Peyer's patch (tissue), 4 donors: ENCODE data around the gene ANKRD60.

Experiments used
- POLR2A ChIP-seq, 2 donors: fragments of 450-650 bp; IDR thresholded peaks; one replicate each; pipeline ENCODE4 v1.5.1; 2017; ENCODE audit warnings: antibody characterized with exemption in 2 of 2, mild to moderate bottlenecking in 2 of 2, moderate library complexity in 2 of 2
- TF ChIP-seq, protein P1 (sequence below), 6 experiments: fragments of 450-650 bp in 4 of 6; fragments of 200-600 bp in 2 of 6; sonication (generic) in 1 of 6; IDR thresholded peaks; one replicate each; pipeline ENCODE4 v1.5.1; 2017 to 2019; ENCODE audit warnings: antibody characterized with exemption in 6 of 6, mild to moderate bottlenecking in 3 of 6, moderate library complexity in 1 of 6

DNA sequence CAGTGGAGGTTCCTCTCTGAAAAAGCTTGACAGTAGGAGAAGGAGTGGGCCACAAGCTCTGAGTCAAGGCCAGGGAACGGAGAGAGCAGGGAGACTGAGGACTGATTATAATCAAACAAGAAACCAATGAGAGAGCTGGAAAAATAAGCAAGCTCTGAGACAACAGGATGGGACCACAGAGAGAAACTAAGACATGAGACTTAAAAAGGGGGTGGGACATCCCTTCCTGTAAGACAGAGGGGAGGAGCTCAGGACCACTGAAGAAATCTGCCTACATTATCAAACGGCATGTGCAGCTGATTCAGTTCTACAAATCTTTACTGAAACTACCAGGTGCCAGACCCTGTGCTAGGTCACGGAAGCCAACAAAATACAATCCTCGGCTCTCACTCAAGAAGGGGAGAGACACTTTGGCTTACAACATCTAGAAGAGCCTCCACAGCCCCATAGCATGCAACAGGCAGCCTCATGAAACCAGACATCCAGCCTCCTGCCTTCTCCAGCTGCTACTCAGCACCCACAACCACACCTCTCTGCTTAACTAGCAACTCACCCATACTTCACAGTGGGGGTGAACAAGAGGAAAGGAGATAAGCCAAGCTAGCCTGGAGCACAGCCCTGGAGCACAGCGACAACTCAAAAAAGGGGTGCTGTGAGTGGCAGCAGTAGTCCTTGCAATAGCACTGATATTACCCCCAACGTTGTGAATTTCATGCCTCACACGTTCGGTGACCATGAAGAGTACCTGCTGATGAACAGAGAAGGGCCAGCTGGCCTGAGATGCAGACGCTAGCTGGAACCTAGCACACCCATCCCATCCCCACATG, 39.1 kb upstream of the ANKRD60 start:
- TF ChIP-seq, protein P1, sequence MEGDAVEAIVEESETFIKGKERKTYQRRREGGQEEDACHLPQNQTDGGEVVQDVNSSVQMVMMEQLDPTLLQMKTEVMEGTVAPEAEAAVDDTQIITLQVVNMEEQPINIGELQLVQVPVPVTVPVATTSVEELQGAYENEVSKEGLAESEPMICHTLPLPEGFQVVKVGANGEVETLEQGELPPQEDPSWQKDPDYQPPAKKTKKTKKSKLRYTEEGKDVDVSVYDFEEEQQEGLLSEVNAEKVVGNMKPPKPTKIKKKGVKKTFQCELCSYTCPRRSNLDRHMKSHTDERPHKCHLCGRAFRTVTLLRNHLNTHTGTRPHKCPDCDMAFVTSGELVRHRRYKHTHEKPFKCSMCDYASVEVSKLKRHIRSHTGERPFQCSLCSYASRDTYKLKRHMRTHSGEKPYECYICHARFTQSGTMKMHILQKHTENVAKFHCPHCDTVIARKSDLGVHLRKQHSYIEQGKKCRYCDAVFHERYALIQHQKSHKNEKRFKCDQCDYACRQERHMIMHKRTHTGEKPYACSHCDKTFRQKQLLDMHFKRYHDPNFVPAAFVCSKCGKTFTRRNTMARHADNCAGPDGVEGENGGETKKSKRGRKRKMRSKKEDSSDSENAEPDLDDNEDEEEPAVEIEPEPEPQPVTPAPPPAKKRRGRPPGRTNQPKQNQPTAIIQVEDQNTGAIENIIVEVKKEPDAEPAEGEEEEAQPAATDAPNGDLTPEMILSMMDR (IDR thresholded peaks at IDR 0.05): no peak
- no peak for TF ChIP-seq POLR2A (IDR thresholded peaks at IDR 0.05)
